Type B pancreatic cell (in vitro differentiated cells): ENCODE data around the gene RTEL1. TPM values are rescaled to one million over a fixed set of nuclear protein-coding genes. Genes with fewer than 3 reads are reported as not detected.

Experiments used
- DNase-seq: peaks from one replicate; pipeline ENCODE4 v3.0.0; 2021; ENCODE audit warnings: mixed read lengths; ENCODE audit not compliant: unreplicated experiment; ENCODE audit errors: extremely low spot score
- H3K27ac Mint-ChIP-seq: 2 replicates; pipeline ENCODE4 v1.8.0; 2021; ENCODE audit warnings: mild to moderate bottlenecking, mixed read lengths
- H3K27me3 Mint-ChIP-seq: 2 replicates; pipeline ENCODE4 v1.8.0; 2021; ENCODE audit warnings: mixed read lengths
- H3K36me3 Mint-ChIP-seq: 2 replicates; pipeline ENCODE4 v1.8.0; 2021; ENCODE audit warnings: mixed read lengths
- H3K4me1 Mint-ChIP-seq: one replicate; pipeline ENCODE4 v1.8.0; 2021; ENCODE audit warnings: mixed read lengths; ENCODE audit not compliant: unreplicated experiment
- H3K4me3 Mint-ChIP-seq: 2 replicates; pipeline ENCODE4 v1.8.0; 2021; ENCODE audit warnings: mild to moderate bottlenecking, mixed read lengths
- H3K9me3 Mint-ChIP-seq: 2 replicates; pipeline ENCODE4 v1.8.0; 2021; ENCODE audit warnings: mixed read lengths
- total RNA-seq: library from RNA; stranded (reverse); gene quantifications from 2 replicates; pipeline ENCODE4 v1.2.1, GENCODE V29; 2021; ENCODE audit warnings: low replicate concordance
- TF ChIP-seq, protein P1 (sequence below): fragments of 200-600 bp; sonication (generic); conservative IDR thresholded peaks from 2 replicates; pipeline ENCODE4 v1.5.0; 2021; ENCODE audit warnings: antibody characterized with exemption, mild to moderate bottlenecking

Gene RTEL1
- total RNA-seq, 1 donor from 2014 or later = 39.2 TPM

DNA sequence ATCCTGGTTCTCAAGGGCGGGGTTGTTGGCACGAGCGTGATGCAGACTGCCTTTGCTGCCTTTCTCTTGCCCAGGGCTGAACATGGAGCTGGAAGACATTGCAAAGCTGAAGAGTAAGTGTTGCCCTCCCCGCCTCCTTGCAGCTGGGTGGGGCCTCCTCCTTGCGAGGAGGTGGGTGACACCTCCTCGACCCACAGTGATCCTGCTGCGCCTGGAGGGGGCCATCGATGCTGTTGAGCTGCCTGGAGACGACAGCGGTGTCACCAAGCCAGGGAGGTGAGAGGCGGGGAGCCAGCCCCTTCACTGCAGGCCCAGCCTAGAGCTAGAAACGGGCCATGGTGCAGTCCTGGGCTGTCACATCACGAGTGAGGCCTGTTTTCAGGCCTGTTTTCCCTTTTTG lies 20.0 kb downstream of the RTEL1 start:
- Mint-ChIP-seq H3K4me1 (no peaks in the 10 kb centered on the region), H3K4me3 (no peak overlapping the region), H3K27me3 (no peaks in the 10 kb centered on the region), H3K27ac (no peak overlapping the region), H3K9me3 (no peaks in the 10 kb centered on the region), H3K36me3 (no peaks in the 10 kb centered on the region)
- no peak for DNase-seq
- TF ChIP-seq, protein P1, sequence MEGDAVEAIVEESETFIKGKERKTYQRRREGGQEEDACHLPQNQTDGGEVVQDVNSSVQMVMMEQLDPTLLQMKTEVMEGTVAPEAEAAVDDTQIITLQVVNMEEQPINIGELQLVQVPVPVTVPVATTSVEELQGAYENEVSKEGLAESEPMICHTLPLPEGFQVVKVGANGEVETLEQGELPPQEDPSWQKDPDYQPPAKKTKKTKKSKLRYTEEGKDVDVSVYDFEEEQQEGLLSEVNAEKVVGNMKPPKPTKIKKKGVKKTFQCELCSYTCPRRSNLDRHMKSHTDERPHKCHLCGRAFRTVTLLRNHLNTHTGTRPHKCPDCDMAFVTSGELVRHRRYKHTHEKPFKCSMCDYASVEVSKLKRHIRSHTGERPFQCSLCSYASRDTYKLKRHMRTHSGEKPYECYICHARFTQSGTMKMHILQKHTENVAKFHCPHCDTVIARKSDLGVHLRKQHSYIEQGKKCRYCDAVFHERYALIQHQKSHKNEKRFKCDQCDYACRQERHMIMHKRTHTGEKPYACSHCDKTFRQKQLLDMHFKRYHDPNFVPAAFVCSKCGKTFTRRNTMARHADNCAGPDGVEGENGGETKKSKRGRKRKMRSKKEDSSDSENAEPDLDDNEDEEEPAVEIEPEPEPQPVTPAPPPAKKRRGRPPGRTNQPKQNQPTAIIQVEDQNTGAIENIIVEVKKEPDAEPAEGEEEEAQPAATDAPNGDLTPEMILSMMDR = no peak

DNA sequence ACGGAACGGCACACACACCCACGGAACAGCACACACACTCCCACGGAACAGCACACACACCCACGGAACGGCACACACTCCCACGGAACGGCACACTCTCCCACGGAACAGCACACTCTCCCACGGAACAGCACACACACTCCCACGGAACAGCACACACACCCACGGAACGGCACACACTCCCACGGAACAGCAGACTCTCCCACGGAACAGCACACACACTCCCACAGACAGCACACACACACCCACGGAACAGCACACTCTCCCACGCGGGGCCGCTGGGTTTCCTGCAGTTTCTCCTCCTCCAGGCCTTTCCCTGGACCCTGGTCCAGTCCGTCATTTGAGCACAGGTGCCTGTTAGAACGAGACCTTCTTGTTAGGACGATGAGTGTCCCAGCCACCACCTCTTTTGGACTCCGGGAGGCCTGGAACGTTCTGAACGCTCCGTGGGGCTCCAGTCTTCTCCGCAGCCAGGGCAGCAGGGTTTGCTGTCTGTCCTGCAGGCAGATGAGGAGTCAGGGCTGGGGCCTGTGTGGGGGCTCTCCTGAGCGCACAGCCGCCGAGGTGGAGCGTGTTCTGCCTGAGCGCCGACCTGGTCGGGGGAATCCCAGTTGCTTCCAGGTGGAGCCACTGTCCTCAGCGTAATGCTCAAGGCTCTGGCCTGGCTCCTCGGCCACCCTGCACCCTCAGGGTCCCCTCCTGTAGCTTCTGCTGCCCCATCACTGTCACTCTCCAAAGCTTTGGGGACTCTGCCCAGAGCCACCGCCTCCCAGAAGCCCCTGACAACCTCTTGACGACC lies 20.8 kb downstream of the RTEL1 start:
- TF ChIP-seq, protein P1 = no peak
- no peak for DNase-seq
- no peaks in the 10 kb centered on the region for H3K36me3 Mint-ChIP-seq
- no peaks in the 10 kb centered on the region for H3K4me1 Mint-ChIP-seq
- no peaks in the 10 kb centered on the region for H3K9me3 Mint-ChIP-seq
- no peak overlapping the region for H3K27ac Mint-ChIP-seq
- no peak overlapping the region for H3K4me3 Mint-ChIP-seq
- H3K27me3 Mint-ChIP-seq = no peaks in the 10 kb centered on the region

DNA sequence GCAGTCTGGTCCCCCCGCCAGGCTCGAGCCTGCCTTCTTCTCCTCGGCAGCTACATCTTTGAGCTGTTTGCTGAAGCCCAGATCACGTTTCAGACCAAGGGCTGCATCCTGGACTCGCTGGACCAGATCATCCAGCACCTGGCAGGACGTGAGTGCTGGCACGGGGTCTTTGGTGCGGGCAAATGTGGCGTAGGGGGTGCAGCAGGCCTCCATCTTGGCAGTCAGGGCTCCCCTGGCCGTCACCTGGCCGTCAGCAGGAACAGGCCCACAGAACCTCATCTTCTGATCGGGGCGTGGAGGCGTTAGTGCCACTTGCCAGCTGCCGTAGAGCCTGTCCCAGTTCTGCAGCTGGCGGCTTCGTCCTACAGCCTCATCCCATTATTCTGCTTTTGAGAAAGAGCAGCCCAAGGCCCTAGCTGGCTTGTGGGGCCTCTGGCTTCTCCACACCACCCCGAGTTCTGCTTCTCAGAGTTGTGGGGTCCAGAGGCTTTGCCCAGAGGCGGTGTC lies 21.7 kb downstream of the RTEL1 start:
- TF ChIP-seq, protein P1 = no peak
- Mint-ChIP-seq H3K4me3 (no peak overlapping the region), H3K36me3 (no peaks in the 10 kb centered on the region), H3K4me1 (no peaks in the 10 kb centered on the region), H3K27ac (no peak overlapping the region), H3K9me3 (no peaks in the 10 kb centered on the region), H3K27me3 (no peaks in the 10 kb centered on the region)
- DNase-seq = no peak

DNA sequence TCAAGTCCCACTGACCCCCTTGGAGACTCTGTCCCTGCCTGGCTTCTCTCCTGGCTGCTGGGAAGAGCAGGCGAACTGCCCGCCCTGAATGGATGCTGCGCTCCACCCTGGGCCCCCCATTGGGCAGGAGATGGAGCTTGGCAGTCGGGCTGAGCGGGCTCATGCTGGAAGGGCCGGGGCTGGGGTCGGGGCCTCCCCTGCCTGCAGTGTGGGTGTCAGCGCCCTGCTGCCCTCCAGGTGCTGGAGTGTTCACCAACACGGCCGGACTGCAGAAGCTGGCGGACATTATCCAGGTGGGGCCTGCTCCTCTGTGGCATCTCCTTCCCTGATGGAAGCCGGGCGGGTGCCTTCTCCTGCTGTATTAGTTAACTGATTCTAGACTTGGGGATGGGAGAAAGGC lies 22.3 kb downstream of the RTEL1 start:
- DNase-seq = no peak
- Mint-ChIP-seq H3K36me3 (no peaks in the 10 kb centered on the region), H3K27me3 (no peaks in the 10 kb centered on the region), H3K9me3 (no peaks in the 10 kb centered on the region), H3K27ac (no peak overlapping the region), H3K4me1 (no peaks in the 10 kb centered on the region), H3K4me3 (no peak overlapping the region)
- TF ChIP-seq, protein P1 = no peak

DNA sequence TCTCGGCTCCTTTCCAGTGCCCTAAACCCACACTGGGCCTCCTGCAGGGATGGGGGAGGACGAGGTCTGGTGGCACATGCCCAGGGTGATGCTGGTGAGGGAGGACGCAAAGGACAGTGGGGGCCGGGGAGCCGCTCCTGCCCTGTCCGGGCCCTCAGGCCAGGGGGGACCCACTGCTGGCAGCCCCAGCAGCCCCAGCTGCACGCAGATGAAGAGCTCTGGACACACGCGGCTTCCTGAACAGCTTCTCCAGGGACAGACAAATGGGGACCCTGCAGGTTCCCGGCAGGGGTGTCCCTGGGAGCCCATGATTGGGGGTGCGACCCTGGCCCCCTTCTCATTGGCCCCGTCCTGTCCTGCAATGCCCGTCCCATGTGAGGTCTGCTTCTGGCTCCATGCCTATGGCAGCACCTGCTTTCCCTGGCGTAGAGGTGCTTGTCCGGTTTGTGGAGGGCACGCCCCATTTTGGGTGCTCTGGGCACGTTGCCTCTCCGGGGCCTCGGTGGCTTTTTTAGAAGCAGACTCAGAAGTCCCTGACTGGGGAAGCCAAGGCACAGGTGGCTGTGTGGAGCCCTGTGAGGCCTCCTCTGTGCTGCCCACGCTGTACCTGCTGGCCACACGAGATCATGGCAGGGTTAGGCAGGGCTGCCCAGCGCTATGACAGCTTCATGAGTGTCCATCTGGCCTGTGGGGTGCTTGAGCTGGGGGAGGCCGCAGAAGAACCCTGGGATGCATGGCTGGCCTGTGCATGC lies 22.9 kb downstream of the RTEL1 start:
- DNase-seq = no peak
- Mint-ChIP-seq H3K27ac (no peak overlapping the region), H3K27me3 (no peaks in the 10 kb centered on the region), H3K4me3 (no peak overlapping the region), H3K36me3 (no peaks in the 10 kb centered on the region), H3K4me1 (no peaks in the 10 kb centered on the region), H3K9me3 (no peaks in the 10 kb centered on the region)
- TF ChIP-seq, protein P1 = no peak
